NCI-H2196 treated with DMSO at 0.1 percent for 48 hours (cell line): ENCODE measurements around the gene CD48.
A peak's percentile ranks its signal among the peaks of the same experiment; 100 is the strongest.
"Not testable (repeated sequence)": the region's sequence is repeated elsewhere in the genome, so short reads cannot be mapped to it uniquely, and the experiment has no call there.

ENCODE experiments used
- DNase-seq: peaks from one replicate; lab custom pipeline; 2025; ENCODE audit not compliant: unreplicated experiment; lab: John Stamatoyannopoulos, UW

The CD48 gene

GRCh38 chr1:160742428-160743127, 31.0 kb upstream of the CD48 start:
- no peak for DNase-seq

GRCh38 chr1:160741612-160742348, 30.2 kb upstream of the CD48 start:
- no peak for DNase-seq

- no peak for DNase-seq
These were observed 29.5 kb upstream of the CD48 start for GRCh38 chr1:160741092-160741501.

GRCh38 chr1:160740133-160740688, 28.6 kb upstream of the CD48 start:
- DNase-seq, result no peak

- DNase-seq, result no peak
These were observed 27.5 kb upstream of the CD48 start, which contains the start of gene SLAMF7 for GRCh38 chr1:160739098-160739511. SLAMF7 (plus strand) TSS chr1:160739247; CDS start chr1:160739302, 55 bp downstream.

- no peak for DNase-seq
These were observed 26.6 kb upstream of the CD48 start for GRCh38 chr1:160738271-160738670.

GRCh38 chr1:160734301-160734700, 22.7 kb upstream of the CD48 start:
- no peak for DNase-seq

GRCh38 chr1:160733898-160734297, 22.3 kb upstream of the CD48 start:
- DNase-seq, result no peak

GRCh38 chr1:160731990-160732389, 20.4 kb upstream of the CD48 start:
- no peak for DNase-seq

GRCh38 chr1:160731564-160731963, 19.9 kb upstream of the CD48 start:
- not testable (repeated sequence) for DNase-seq

- no peak for DNase-seq
These were observed 15.7 kb upstream of the CD48 start for GRCh38 chr1:160727316-160727640.

- peak; percentile 25 for DNase-seq
These were observed 15.1 kb upstream of the CD48 start for GRCh38 chr1:160726498-160727315.

- DNase-seq, result no peak
These were observed 14.5 kb upstream of the CD48 start for GRCh38 chr1:160726114-160726497.

GRCh38 chr1:160724465-160725242, 13.0 kb upstream of the CD48 start:
- DNase-seq, result no peak

- no peak for DNase-seq
These were observed 11.7 kb upstream of the CD48 start for GRCh38 chr1:160723332-160723731.

GRCh38 chr1:160722726-160723125, 11.1 kb upstream of the CD48 start:
- DNase-seq, result no peak

- DNase-seq, result no peak
These were observed 9.9 kb upstream of the CD48 start for GRCh38 chr1:160721473-160721872.

GRCh38 chr1:160720356-160721085, 8.9 kb upstream of the CD48 start:
- DNase-seq, result no peak

- no peak for DNase-seq
These were observed 6.6 kb upstream of the CD48 start for GRCh38 chr1:160718210-160718609.

- DNase-seq, result no peak
These were observed 5.7 kb upstream of the CD48 start for GRCh38 chr1:160717306-160717705.
